Glomerular visceral epithelial cell (primary cell): ENCODE results near the gene BRIX1.
"Not testable (repeated sequence)": the region's sequence is repeated elsewhere in the genome, so short reads cannot be mapped to it uniquely, and the experiment has no call there.

Experiments
- DNase-seq: peaks from one replicate; pipeline ENCODE4 v3.0.0-alpha.2; 2016; ENCODE audit errors: extremely low spot score

BRIX1 gene

GRCh38 chr5:34914671-34915138, 806 bp upstream of the BRIX1 start:
- DNase-seq: peak; percentile 41

GRCh38 chr5:34915856-34916192, 313 bp downstream of the BRIX1 start:
- no peak for DNase-seq

GRCh38 chr5:34916518-34916917, 1.0 kb downstream of the BRIX1 start:
- no peak for DNase-seq

GRCh38 chr5:34918025-34918424, 2.5 kb downstream of the BRIX1 start:
- DNase-seq: no peak

- DNase-seq: no peak
Observed at GRCh38 chr5:34919077-34919476, 3.6 kb downstream of the BRIX1 start.

GRCh38 chr5:34923256-34923655, 7.7 kb downstream of the BRIX1 start:
- DNase-seq: not testable (repeated sequence)

GRCh38 chr5:34923694-34924461, 8.4 kb downstream of the BRIX1 start:
- peak; percentile 81 for DNase-seq

GRCh38 chr5:34924462-34924765, 8.9 kb downstream of the BRIX1 start:
- DNase-seq: no peak

- no peak for DNase-seq
Observed at GRCh38 chr5:34926318-34926888, 10.9 kb downstream of the BRIX1 start.

- no peak for DNase-seq
Observed at GRCh38 chr5:34927785-34928184, 12.3 kb downstream of the BRIX1 start.

GRCh38 chr5:34928267-34928666, 12.8 kb downstream of the BRIX1 start:
- DNase-seq: no peak

GRCh38 chr5:34929134-34929719, 13.7 kb downstream of the BRIX1 start, which contains the start of gene DNAJC21:
DNAJC21 (plus strand) TSS chr5:34929559; CDS start chr5:34929820, 261 bp downstream.
- peak; percentile 99 for DNase-seq

GRCh38 chr5:34929720-34930461, 14.4 kb downstream of the BRIX1 start:
- DNase-seq: peak; percentile 91

- no peak for DNase-seq
Observed at GRCh38 chr5:34930462-34930844, 14.9 kb downstream of the BRIX1 start.

GRCh38 chr5:34930870-34931269, 15.4 kb downstream of the BRIX1 start:
- no peak for DNase-seq

GRCh38 chr5:34932947-34933346, 17.4 kb downstream of the BRIX1 start:
- no peak for DNase-seq

GRCh38 chr5:34941936-34942335, 26.4 kb downstream of the BRIX1 start:
- DNase-seq: no peak

- no peak for DNase-seq
Observed at GRCh38 chr5:34944044-34944443, 28.5 kb downstream of the BRIX1 start.

- no peak for DNase-seq
Observed at GRCh38 chr5:34944460-34945047, 29.0 kb downstream of the BRIX1 start.

- no peak for DNase-seq
Observed at GRCh38 chr5:34957321-34957720, 41.8 kb downstream of the BRIX1 start.

- DNase-seq: peak; percentile 51
Observed at GRCh38 chr5:34957857-34958690, 42.6 kb downstream of the BRIX1 start.
